ENCODE measurements around the gene HDDC3. TPM values are rescaled to one million over a fixed set of nuclear protein-coding genes. Genes with fewer than 3 reads are reported as not detected.

HDDC3 gene
- total and polyA plus RNA-seq, 8 donors, result 12.1 to 22.1 (median 19.2) TPM; not detected in 2

GRCh38 chr15:90921887-90922286 is 10.5 kb downstream of the HDDC3 start:
- WGBS, 5 donors, result 78 to 87% (median 79%) methylated on average over 4 of the region's 4 CpGs
- intact Hi-C loops (cut with DNase I; ENCODE audit: low total_unique reads), result no loop called here
- TF ChIP-seq POLR2A (IDR thresholded peaks at IDR 0.05), result no peak
- no peak for TF ChIP-seq EP300 (IDR thresholded peaks at IDR 0.05)
- no peak for TF ChIP-seq POLR2AphosphoS5 (IDR thresholded peaks at IDR 0.05)
- TF ChIP-seq CTCF (IDR thresholded peaks at IDR 0.05), result no peak

GRCh38 chr15:90918835-90919234 is 13.5 kb downstream of the HDDC3 start:
- 81 to 90% (median 86%) methylated on average over 5 to 6 of the region's 6 CpGs for WGBS, 5 donors
- TF ChIP-seq POLR2AphosphoS5 (IDR thresholded peaks at IDR 0.05), result no peak
- no peak for TF ChIP-seq POLR2A (IDR thresholded peaks at IDR 0.05)
- no peak for TF ChIP-seq EP300 (IDR thresholded peaks at IDR 0.05)
- no peak for TF ChIP-seq CTCF (IDR thresholded peaks at IDR 0.05)
- H3K4me1 ChIP-seq, result no peaks in the 10 kb centered on the region
- no peak for DNase-seq
- intact Hi-C loops (cut with DNase I; ENCODE audit: low total_unique reads), result no loop called here
- no peak overlapping the region for H3K4me3 ChIP-seq
- no peaks in the 10 kb centered on the region for H3K9me3 ChIP-seq
- peaks cover 64 to 88% (median 83%) of the 10 kb centered on the region in 4 donors for H3K36me3 ChIP-seq
- H3K27ac ChIP-seq, result no peak overlapping the region
- no peaks in the 10 kb centered on the region for H3K27me3 ChIP-seq

More at GRCh38 chr15:90921887-90922286, 10.5 kb downstream of the HDDC3 start:
- Histone ChIP-seq H3K4me3 (no peak overlapping the region), H3K27ac (no peak overlapping the region), H3K4me1 (no peaks in the 10 kb centered on the region), H3K27me3 (no peaks in the 10 kb centered on the region), H3K9me3 (no peaks in the 10 kb centered on the region), H3K36me3 (peaks cover 45 to 57% (median 53%) of the 10 kb centered on the region in 4 donors)
- DNase-seq, result no peak

GRCh38 chr15:90918034-90918788 is 14.1 kb downstream of the HDDC3 start:
- no peak overlapping the region for H3K27ac ChIP-seq
- 94 to 97% (median 96%) methylated on average over 23 of the region's 23 CpGs for WGBS, 5 donors
- no peaks in the 10 kb centered on the region for H3K27me3 ChIP-seq
- TF ChIP-seq EP300 (IDR thresholded peaks at IDR 0.05) (no peak), CTCF (IDR thresholded peaks at IDR 0.05) (no peak), POLR2A (IDR thresholded peaks at IDR 0.05) (no peak), POLR2AphosphoS5 (IDR thresholded peaks at IDR 0.05) (no peak)
- no peak for DNase-seq
- no peaks in the 10 kb centered on the region for H3K4me1 ChIP-seq
- no peak overlapping the region for H3K4me3 ChIP-seq
- H3K36me3 ChIP-seq, result peaks cover 70 to 94% (median 90%) of the 10 kb centered on the region in 4 donors
- no peaks in the 10 kb centered on the region for H3K9me3 ChIP-seq
- intact Hi-C loops (cut with DNase I; ENCODE audit: low total_unique reads), result no loop called here

GRCh38 chr15:90917569-90917968 is 14.8 kb downstream of the HDDC3 start:
- peaks cover 77 to 100% (median 96%) of the 10 kb centered on the region in 4 donors for H3K36me3 ChIP-seq
- intact Hi-C loops (cut with DNase I; ENCODE audit: low total_unique reads), result no loop called here
- no peaks in the 10 kb centered on the region for H3K4me1 ChIP-seq
- H3K9me3 ChIP-seq, result no peaks in the 10 kb centered on the region
- no peak overlapping the region for H3K4me3 ChIP-seq
- no peaks in the 10 kb centered on the region for H3K27me3 ChIP-seq
- 91 to 97% (median 94%) methylated on average over 12 of the region's 12 CpGs for WGBS, 5 donors
- TF ChIP-seq CTCF (IDR thresholded peaks at IDR 0.05) (no peak), EP300 (IDR thresholded peaks at IDR 0.05) (no peak), POLR2A (IDR thresholded peaks at IDR 0.05) (no peak), POLR2AphosphoS5 (IDR thresholded peaks at IDR 0.05) (no peak)
- no peak for DNase-seq
- no peak overlapping the region for H3K27ac ChIP-seq

Data from stomach (tissue), 9 donors.